ENCODE data around the gene RBM6. TPM values are rescaled to one million over a fixed set of nuclear protein-coding genes. Genes with fewer than 3 reads are reported as not detected.

Gene RBM6
- total and polyA plus RNA-seq, 2 of the 4 experiments (the other 2 are of a cell fraction), result 38.5 to 64.6 TPM

DNA sequence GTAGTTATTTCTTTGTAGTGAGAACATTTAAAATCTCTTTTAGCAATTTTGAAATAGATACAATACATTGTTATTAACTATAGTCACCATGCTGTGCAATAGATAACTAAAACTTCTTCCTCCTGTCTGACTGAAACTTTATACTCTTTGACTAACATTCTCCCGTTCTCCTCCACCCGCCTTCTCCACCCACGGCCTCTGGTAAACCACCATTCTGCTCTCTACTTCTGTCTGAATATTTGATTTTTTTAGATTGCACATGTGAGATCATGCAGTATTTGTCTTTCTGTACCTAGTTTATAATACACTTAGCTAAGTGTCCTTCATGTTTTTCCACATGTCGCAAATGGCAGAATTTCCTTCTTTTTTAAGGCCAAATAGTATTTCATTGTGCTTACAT, 76.0 kb downstream of the RBM6 start:
- Histone ChIP-seq H3K9ac (ENCODE audit: low read depth, low read length) (no peak overlapping the region), H2BK20ac (ENCODE audit: low read depth, low read length) (no peak overlapping the region), H2AK5ac (ENCODE audit: low read depth, low read length) (no peak overlapping the region), H4K8ac (ENCODE audit: low read depth in 2 of 2, low read length in 2 of 2) (no peak overlapping the region), H4K91ac (ENCODE audit: insufficient read depth, low read depth, low read length) (no peak overlapping the region), H3K4ac (ENCODE audit: low read depth, low read length) (no peak overlapping the region), H4K20me1 (ENCODE audit: insufficient read depth, low read length) (peaks cover 15% of the 10 kb centered on the region), H3K79me1 (ENCODE audit: low read depth in 1 of 2, low read length in 2 of 2) (peaks cover 10 to 41% of the 10 kb centered on the region in 2 experiments), H3K23ac (ENCODE audit: low read depth, low read length) (no peak overlapping the region), H3K27ac (ENCODE audit: insufficient read depth, low read length) (no peak overlapping the region), H3K9me3 (ENCODE audit: control insufficient read depth, insufficient read depth, low read length) (no peaks in the 10 kb centered on the region), H2BK120ac (ENCODE audit: low read depth, low read length) (no peak overlapping the region), H2AK9ac (replicated peaks; ENCODE audit: low read depth, low read length, poor library complexity) (no peak overlapping the region), H3K4me1 (ENCODE audit: control insufficient read depth, insufficient read depth, low read length) (peaks cover 2% of the 10 kb centered on the region; the same call in 1 of the 2 replicates), H3K18ac (ENCODE audit: low read depth, low read length) (no peak overlapping the region), H4K5ac (ENCODE audit: low read depth, low read length) (no peak overlapping the region), H3K56ac (ENCODE audit: extremely low read depth, insufficient read depth, low read length) (no peak overlapping the region), H3K14ac (replicated peaks; ENCODE audit: low read depth, low read length) (no peak overlapping the region), H2BK15ac (ENCODE audit: low read depth, low read length) (no peak overlapping the region), H3K27me3 (ENCODE audit: control insufficient read depth, insufficient read depth, low read length) (no peaks in the 10 kb centered on the region), H3K9me1 (ENCODE audit: insufficient read depth, low read length) (0 out of 2 replicates have a peak, but pooled peaks cover 8% of the 10 kb centered on the region), H3K4me3 (ENCODE audit: insufficient read depth, low read depth, low read length) (no peak overlapping the region), H2AFZ (replicated peaks; ENCODE audit: low read length, poor library complexity) (no peak overlapping the region), H2BK5ac (ENCODE audit: low read depth, low read length, poor library complexity, severe bottlenecking) (no peak overlapping the region), H3K36me3 (ENCODE audit: control insufficient read depth, insufficient read depth, low read length) (peaks cover 16% of the 10 kb centered on the region), H3K4me2 (ENCODE audit: low read depth, low read length) (no peak overlapping the region)
- intact Hi-C loops (cut with micrococcal nuclease) (no loop called here), in situ Hi-C loops (cut with MboI; ENCODE audit: low sequenced_read_pairs) (no loop called here), dilution Hi-C loops (cut with HindIII; ENCODE audit: low sequenced_read_pairs, unreplicated experiment) (no loop called here)
- CTCF ChIA-PET, result no interaction called here
- peak; percentile 48 for DNase-seq
- no CpG with 5 or more reads among the region's 4 CpGs for WGBS, 2 experiments (ENCODE audit: extremely low coverage in 2 of 2, insufficient read length in 1 of 2)
- POLR2A ChIA-PET (ENCODE audit: unreplicated experiment), result no interaction called here
- ATAC-seq (ENCODE audit: low read depth), result no peak
- BruUV-seq (replicated peaks), result no TSS peak
- TF ChIP-seq NFE2L2 (IDR thresholded peaks at IDR 0.05; ENCODE audit: low read depth, low read length) (no peak), RAD21 (IDR thresholded peaks at IDR 0.05; ENCODE audit: low read length) (no peak), SMC3 (IDR thresholded peaks at IDR 0.05; ENCODE audit: low read depth, low read length) (no peak), MAFK (IDR thresholded peaks at IDR 0.05; ENCODE audit: low read depth, low read length) (no peak), FOS (IDR thresholded peaks at IDR 0.05; ENCODE audit: low read depth, low read length) (no peak), MXI1 (IDR thresholded peaks at IDR 0.05; ENCODE audit: borderline replicate concordance, low read depth, low read length) (no peak), CHD1 (IDR thresholded peaks at IDR 0.05; ENCODE audit: low read depth, low read length) (no peak), CTCF (conservative IDR thresholded peaks at IDR 0.05; ENCODE audit: low read depth, low read length) (no peak), RCOR1 (IDR thresholded peaks at IDR 0.05; ENCODE audit: insufficient replicate concordance, low read length) (no peak), BHLHE40 (IDR thresholded peaks at IDR 0.05; ENCODE audit: low read depth, low read length) (no peak), POLR2A (IDR thresholded peaks at IDR 0.05; ENCODE audit: low read depth, low read length) (no peak), MAZ (IDR thresholded peaks at IDR 0.05; ENCODE audit: borderline replicate concordance, low read depth, low read length) (no peak), CEBPB (IDR thresholded peaks at IDR 0.05; ENCODE audit: low read depth, low read length) (no peak), RFX5 (IDR thresholded peaks at IDR 0.05; ENCODE audit: low read depth, low read length) (no peak)
- TF ChIP-seq, protein P1, sequence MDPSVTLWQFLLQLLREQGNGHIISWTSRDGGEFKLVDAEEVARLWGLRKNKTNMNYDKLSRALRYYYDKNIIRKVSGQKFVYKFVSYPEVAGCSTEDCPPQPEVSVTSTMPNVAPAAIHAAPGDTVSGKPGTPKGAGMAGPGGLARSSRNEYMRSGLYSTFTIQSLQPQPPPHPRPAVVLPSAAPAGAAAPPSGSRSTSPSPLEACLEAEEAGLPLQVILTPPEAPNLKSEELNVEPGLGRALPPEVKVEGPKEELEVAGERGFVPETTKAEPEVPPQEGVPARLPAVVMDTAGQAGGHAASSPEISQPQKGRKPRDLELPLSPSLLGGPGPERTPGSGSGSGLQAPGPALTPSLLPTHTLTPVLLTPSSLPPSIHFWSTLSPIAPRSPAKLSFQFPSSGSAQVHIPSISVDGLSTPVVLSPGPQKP (IDR thresholded peaks at IDR 0.05; ENCODE audit: borderline replicate concordance, low read depth, low read length), result no peak
- TF ChIP-seq, protein P2, sequence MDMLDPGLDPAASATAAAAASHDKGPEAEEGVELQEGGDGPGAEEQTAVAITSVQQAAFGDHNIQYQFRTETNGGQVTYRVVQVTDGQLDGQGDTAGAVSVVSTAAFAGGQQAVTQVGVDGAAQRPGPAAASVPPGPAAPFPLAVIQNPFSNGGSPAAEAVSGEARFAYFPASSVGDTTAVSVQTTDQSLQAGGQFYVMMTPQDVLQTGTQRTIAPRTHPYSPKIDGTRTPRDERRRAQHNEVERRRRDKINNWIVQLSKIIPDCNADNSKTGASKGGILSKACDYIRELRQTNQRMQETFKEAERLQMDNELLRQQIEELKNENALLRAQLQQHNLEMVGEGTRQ (IDR thresholded peaks at IDR 0.05; ENCODE audit: low read depth, low read length), result no peak
